C4-2B (cell line): ENCODE measurements around the gene NSMF.

Experiments used
- ZFX ChIP-seq: fragments of 450-650 bp; IDR thresholded peaks from 2 replicates; pipeline ENCODE4 v1.6.1; 2017
- TF ChIP-seq, protein P1 (sequence below): fragments of 450-650 bp; conservative IDR thresholded peaks from 2 replicates; pipeline ENCODE4 v1.5.1; 2017; ENCODE audit warnings: mild to moderate bottlenecking

- TF ChIP-seq, protein P1, sequence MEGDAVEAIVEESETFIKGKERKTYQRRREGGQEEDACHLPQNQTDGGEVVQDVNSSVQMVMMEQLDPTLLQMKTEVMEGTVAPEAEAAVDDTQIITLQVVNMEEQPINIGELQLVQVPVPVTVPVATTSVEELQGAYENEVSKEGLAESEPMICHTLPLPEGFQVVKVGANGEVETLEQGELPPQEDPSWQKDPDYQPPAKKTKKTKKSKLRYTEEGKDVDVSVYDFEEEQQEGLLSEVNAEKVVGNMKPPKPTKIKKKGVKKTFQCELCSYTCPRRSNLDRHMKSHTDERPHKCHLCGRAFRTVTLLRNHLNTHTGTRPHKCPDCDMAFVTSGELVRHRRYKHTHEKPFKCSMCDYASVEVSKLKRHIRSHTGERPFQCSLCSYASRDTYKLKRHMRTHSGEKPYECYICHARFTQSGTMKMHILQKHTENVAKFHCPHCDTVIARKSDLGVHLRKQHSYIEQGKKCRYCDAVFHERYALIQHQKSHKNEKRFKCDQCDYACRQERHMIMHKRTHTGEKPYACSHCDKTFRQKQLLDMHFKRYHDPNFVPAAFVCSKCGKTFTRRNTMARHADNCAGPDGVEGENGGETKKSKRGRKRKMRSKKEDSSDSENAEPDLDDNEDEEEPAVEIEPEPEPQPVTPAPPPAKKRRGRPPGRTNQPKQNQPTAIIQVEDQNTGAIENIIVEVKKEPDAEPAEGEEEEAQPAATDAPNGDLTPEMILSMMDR: no peak
- TF ChIP-seq ZFX: no peak
These were observed 3.4 kb upstream of the NSMF start for GRCh38 chr9:137462396-137462985.
